ENCODE measurements around the gene CTBP2.

DNA sequence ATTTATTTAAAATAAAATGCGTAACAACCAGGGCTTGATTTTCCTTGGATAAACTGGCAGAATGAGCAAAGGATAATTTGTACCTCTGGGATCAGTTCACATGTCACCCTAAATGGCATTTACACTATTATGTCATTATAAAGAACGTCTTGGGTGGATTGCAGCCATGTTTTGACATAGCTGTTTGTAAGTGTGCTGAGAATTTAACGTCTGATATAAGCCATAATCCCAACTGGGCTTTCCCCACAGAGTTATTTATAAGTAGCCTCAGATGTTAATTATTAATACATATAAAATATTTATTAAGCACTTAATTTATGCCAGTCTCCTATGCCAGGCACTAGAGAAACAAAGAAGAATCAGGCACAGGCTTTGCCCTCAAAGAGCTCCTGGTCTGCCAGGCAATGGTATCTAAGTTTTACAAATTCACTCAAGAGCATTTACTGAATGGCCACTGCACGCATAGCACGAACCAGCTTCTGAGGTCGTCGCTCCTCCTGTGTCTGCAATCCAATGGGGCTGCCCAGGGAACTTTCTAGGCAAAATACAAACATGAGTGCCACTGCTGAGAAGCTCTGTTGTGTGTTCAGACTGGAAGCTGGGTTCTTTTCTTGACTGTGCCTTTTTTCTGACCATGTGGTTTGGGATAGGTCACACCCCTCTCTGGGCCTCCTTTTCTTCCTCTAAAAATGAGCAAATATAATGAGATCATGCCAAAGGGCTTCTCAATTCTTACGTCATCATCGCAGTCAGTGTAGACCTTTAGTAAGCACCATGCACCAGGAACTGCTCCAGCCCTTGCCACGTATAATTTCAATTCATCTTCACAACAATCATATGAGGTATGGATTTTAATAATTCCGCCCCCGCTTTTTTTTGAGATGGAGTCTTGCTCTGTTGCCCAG, 11.3 kb upstream of the CTBP2 start:
- TF ChIP-seq, protein P1, sequence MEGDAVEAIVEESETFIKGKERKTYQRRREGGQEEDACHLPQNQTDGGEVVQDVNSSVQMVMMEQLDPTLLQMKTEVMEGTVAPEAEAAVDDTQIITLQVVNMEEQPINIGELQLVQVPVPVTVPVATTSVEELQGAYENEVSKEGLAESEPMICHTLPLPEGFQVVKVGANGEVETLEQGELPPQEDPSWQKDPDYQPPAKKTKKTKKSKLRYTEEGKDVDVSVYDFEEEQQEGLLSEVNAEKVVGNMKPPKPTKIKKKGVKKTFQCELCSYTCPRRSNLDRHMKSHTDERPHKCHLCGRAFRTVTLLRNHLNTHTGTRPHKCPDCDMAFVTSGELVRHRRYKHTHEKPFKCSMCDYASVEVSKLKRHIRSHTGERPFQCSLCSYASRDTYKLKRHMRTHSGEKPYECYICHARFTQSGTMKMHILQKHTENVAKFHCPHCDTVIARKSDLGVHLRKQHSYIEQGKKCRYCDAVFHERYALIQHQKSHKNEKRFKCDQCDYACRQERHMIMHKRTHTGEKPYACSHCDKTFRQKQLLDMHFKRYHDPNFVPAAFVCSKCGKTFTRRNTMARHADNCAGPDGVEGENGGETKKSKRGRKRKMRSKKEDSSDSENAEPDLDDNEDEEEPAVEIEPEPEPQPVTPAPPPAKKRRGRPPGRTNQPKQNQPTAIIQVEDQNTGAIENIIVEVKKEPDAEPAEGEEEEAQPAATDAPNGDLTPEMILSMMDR (IDR thresholded peaks at IDR 0.05) = no peak
- TF ChIP-seq POLR2A (IDR thresholded peaks at IDR 0.05) = no peak
